ENCODE results near the gene FBN1. TPM values are rescaled to one million over a fixed set of nuclear protein-coding genes. Genes with fewer than 3 reads are reported as not detected.

Gene FBN1
- total RNA-seq, 2 donors from 2014 or later, result 57.1 to 84.9 TPM

GRCh38 chr15:48397841-48398240 lies 247.7 kb downstream of the FBN1 start:
- no peak for DNase-seq (ENCODE audit: low spot score)
- no peaks in the 10 kb centered on the region for H3K36me3 ChIP-seq
- peaks cover 0 to 34% of the 10 kb centered on the region in 2 donors for H3K4me1 ChIP-seq
- H3K27me3 ChIP-seq, result no peaks in the 10 kb centered on the region
- no peak overlapping the region for H3K4me3 ChIP-seq
- no peaks in the 10 kb centered on the region for H3K9me3 ChIP-seq
- H3K27ac ChIP-seq, result peak overlapping the region in 1 of 2 donors; percentile 34
- TF ChIP-seq, protein P1, sequence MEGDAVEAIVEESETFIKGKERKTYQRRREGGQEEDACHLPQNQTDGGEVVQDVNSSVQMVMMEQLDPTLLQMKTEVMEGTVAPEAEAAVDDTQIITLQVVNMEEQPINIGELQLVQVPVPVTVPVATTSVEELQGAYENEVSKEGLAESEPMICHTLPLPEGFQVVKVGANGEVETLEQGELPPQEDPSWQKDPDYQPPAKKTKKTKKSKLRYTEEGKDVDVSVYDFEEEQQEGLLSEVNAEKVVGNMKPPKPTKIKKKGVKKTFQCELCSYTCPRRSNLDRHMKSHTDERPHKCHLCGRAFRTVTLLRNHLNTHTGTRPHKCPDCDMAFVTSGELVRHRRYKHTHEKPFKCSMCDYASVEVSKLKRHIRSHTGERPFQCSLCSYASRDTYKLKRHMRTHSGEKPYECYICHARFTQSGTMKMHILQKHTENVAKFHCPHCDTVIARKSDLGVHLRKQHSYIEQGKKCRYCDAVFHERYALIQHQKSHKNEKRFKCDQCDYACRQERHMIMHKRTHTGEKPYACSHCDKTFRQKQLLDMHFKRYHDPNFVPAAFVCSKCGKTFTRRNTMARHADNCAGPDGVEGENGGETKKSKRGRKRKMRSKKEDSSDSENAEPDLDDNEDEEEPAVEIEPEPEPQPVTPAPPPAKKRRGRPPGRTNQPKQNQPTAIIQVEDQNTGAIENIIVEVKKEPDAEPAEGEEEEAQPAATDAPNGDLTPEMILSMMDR (IDR thresholded peaks at IDR 0.05), result no peak

DNA sequence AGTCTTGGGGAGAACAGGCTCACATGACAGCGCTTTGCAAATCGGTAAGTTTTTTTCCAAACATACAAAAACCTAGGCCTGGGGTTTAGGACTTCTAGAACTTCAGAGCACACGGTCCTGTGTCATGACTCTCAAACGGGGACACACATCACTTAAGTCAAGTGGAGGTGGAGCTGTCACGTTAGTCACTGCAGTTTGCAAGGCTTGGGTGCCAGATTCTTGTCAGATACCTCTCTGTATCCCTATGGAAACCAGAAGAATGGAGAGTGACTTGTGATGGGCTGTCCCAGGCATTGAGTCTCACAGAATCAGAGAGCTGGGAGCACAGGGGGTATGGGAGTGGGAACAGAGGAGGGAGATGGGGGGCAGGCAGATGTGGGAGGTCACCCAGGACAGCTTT lies 249.5 kb downstream of the FBN1 start:
- TF ChIP-seq, protein P1 (IDR thresholded peaks at IDR 0.05), result no peak
- Histone ChIP-seq H3K9me3 (no peaks in the 10 kb centered on the region), H3K4me3 (no peak overlapping the region), H3K36me3 (no peaks in the 10 kb centered on the region), H3K27me3 (no peaks in the 10 kb centered on the region), H3K27ac (peak overlapping the region; percentile 68 to 73), H3K4me1 (peaks cover 0 to 37% of the 10 kb centered on the region in 2 donors)
- DNase-seq (ENCODE audit: low spot score), result no peak

DNA sequence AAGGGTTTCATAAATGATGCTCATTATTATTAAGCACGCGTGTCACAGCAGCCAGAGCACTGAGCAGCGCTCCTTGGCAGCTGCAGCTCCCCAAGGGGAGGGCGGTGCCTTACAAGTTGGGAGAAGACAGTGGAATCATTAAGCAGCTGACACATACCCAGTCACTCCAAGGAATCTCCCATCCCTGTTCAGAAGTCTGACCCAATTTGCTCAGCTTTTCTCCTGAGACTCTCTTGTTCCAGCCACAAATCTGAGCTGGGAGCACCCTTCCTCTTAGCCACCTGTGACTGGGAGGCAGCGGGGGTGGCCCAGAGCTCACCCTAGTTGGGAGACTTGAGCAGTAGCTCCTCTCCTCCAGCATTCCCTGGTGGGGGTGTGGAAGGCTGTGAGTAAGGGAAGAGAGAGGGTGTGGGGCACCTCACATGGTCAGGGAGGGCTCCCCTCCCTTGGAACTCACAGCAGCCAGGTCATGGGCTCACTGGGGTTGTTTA lies 249.9 kb downstream of the FBN1 start:
- TF ChIP-seq, protein P1 (IDR thresholded peaks at IDR 0.05), result no peak
- H3K36me3 ChIP-seq, result no peaks in the 10 kb centered on the region
- H3K4me3 ChIP-seq, result no peak overlapping the region
- H3K27me3 ChIP-seq, result no peaks in the 10 kb centered on the region
- peak overlapping the region; percentile 68 to 73 for H3K27ac ChIP-seq
- peak; percentile 81 for DNase-seq (ENCODE audit: low spot score)
- no peaks in the 10 kb centered on the region for H3K9me3 ChIP-seq
- H3K4me1 ChIP-seq, result peaks cover 0 to 37% of the 10 kb centered on the region in 2 donors

- H3K9me3 ChIP-seq, result no peaks in the 10 kb centered on the region
- peaks cover 0 to 39% of the 10 kb centered on the region in 2 donors for H3K4me1 ChIP-seq
- TF ChIP-seq, protein P1 (IDR thresholded peaks at IDR 0.05), result no peak
- no peaks in the 10 kb centered on the region for H3K27me3 ChIP-seq
- H3K4me3 ChIP-seq, result no peak overlapping the region
- DNase-seq (ENCODE audit: low spot score), result no peak
- no peaks in the 10 kb centered on the region for H3K36me3 ChIP-seq
- H3K27ac ChIP-seq, result peak overlapping the region; percentile 68 to 73
Measured at GRCh38 chr15:48394970-48395369, 250.5 kb downstream of the FBN1 start.

DNA sequence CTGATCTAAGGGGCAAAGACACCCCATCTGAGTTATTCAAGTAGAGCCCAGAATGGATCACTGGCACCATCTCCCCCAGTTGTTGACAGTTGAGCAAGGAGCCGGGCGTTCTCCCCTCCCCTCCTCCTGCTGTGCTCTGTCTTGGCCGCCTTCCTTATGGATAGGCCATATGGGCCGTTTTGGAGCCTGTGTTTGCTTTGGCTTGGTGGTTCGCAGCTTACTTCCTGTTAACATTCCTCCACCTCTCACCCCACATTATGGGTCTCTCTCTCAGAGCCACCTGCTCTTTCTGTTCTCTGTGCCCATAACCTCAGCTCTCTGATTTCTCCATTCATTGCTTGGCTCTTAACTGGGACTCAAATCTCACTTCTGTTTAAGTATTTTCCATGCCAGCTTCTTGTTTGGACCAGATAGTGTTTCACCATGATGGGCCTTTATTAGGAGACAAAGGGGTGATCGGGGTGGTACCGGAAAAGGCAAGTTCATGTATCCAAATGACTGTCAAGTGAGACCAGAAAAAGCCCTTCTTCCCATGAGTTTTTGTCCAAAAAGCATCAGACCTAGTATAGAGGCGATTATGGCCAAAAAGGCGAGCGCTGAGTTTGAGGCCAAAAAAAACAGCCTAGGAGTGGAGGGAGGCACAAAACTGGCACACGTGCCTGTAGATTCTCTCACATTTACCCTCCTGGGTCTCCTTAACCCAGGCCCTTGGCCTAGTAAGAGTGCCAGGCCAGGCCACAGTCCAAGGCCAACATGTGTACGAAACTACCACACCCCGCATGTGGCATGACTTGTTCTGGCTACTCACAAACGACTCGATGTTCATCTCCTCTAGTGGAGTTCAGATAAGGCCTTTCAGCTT lies 251.6 kb downstream of the FBN1 start:
- Histone ChIP-seq H3K27ac (peak overlapping the region; percentile 68 to 73), H3K9me3 (no peaks in the 10 kb centered on the region), H3K4me1 (peaks cover 0 to 50% of the 10 kb centered on the region in 2 donors), H3K4me3 (no peak overlapping the region), H3K27me3 (no peaks in the 10 kb centered on the region), H3K36me3 (no peaks in the 10 kb centered on the region)
- TF ChIP-seq, protein P1 (IDR thresholded peaks at IDR 0.05), result no peak
- DNase-seq (ENCODE audit: low spot score), result no peak

Data from right atrium auricular region (tissue), 2 donors.